SK-N-SH treated with all-trans-retinoic acid at 6 μM for 48 hours (cell line): ENCODE results near the gene PDE1C.

Experiments used
- ATAC-seq: fragments of 200-7000 bp; cut with Tn5 transposase; 3 replicates; pipeline ENCODE4 v1.9.1; 2020; ENCODE audit warnings: mild to moderate bottlenecking, moderate library complexity
- ARNTL ChIP-seq: fragments of 450-650 bp; formaldehyde crosslinking; IDR thresholded peaks from 2 replicates; pipeline ENCODE4 v1.5.0; 2020; ENCODE audit warnings: low read depth, mild to moderate bottlenecking, moderate library complexity, borderline replicate concordance
- BACH2 ChIP-seq: fragments of 250-450 bp; sonication (Bioruptor Pico); IDR thresholded peaks from 2 replicates; pipeline ENCODE4 v1.9.0; 2021; ENCODE audit warnings: mild to moderate bottlenecking, borderline replicate concordance
- CREB5 ChIP-seq: fragments of 250-450 bp; sonication (Bioruptor Pico); IDR thresholded peaks from 2 replicates; pipeline ENCODE4 v1.5.1; 2020; ENCODE audit warnings: low read depth, mild to moderate bottlenecking, moderate library complexity
- CSDC2 ChIP-seq: fragments of 250-450 bp; sonication (Bioruptor Pico); IDR thresholded peaks from 2 replicates; pipeline ENCODE4 v1.5.0; 2020; ENCODE audit warnings: mild to moderate bottlenecking, moderate library complexity
- ESRRG ChIP-seq: fragments of 250-450 bp; sonication (Bioruptor Pico); IDR thresholded peaks from 2 replicates; pipeline ENCODE4 v1.6.1; 2021; ENCODE audit warnings: mild to moderate bottlenecking
- GLIS3 ChIP-seq: fragments of 250-450 bp; sonication (Bioruptor Pico); IDR thresholded peaks from 2 replicates; pipeline ENCODE4 v1.5.0; 2020; ENCODE audit warnings: mild to moderate bottlenecking, moderate library complexity
- ISL1 ChIP-seq: fragments of 250-450 bp; sonication (Bioruptor Pico); IDR thresholded peaks from 2 replicates; pipeline ENCODE4 v2.1.2; 2022; ENCODE audit warnings: mild to moderate bottlenecking, moderate library complexity
- OSR1 ChIP-seq: fragments of 250-450 bp; sonication (Bioruptor Pico); IDR thresholded peaks from 2 replicates; pipeline ENCODE4 v1.8.0; 2022; ENCODE audit warnings: moderate library complexity, mild to moderate bottlenecking, inconsistent platforms
- PATZ1 ChIP-seq: fragments of 250-450 bp; sonication (Bioruptor Pico); IDR thresholded peaks from 2 replicates; pipeline ENCODE4 v1.8.0; 2020; ENCODE audit warnings: mild to moderate bottlenecking, moderate library complexity, borderline replicate concordance
- PPARA ChIP-seq: fragments of 250-450 bp; sonication (Bioruptor Pico); IDR thresholded peaks from 2 replicates; pipeline ENCODE4 v1.5.0; 2020; ENCODE audit warnings: mild to moderate bottlenecking, borderline replicate concordance
- RARB ChIP-seq: fragments of 250-450 bp; sonication (Bioruptor Pico); IDR thresholded peaks from 2 replicates; pipeline ENCODE4 v1.8.0; 2021; ENCODE audit warnings: mild to moderate bottlenecking, moderate library complexity
- SNAI2 ChIP-seq: fragments of 250-450 bp; sonication (Bioruptor Pico); IDR thresholded peaks from 2 replicates; pipeline ENCODE4 v1.5.0; 2020; ENCODE audit warnings: mild to moderate bottlenecking, moderate library complexity
- TCF4 ChIP-seq: fragments of 250-450 bp; sonication (Bioruptor Pico); IDR thresholded peaks from 2 replicates; pipeline ENCODE4 v1.8.0; 2021; ENCODE audit warnings: mild to moderate bottlenecking, moderate library complexity, borderline replicate concordance
- TOX ChIP-seq: fragments of 250-450 bp; sonication (Bioruptor Pico); IDR thresholded peaks from 2 replicates; pipeline ENCODE4 v1.8.0; 2021; ENCODE audit warnings: mild to moderate bottlenecking, moderate library complexity, borderline replicate concordance
- TSHZ2 ChIP-seq: fragments of 250-450 bp; sonication (Bioruptor Pico); IDR thresholded peaks from 2 replicates; pipeline ENCODE4 v1.5.0; 2020; ENCODE audit warnings: mild to moderate bottlenecking, moderate library complexity
- ZC3H10 ChIP-seq: fragments of 250-450 bp; sonication (Bioruptor Pico); IDR thresholded peaks from 2 replicates; pipeline ENCODE4 v1.5.1; 2021; ENCODE audit warnings: mild to moderate bottlenecking, moderate library complexity
- ZFP3 ChIP-seq: fragments of 250-450 bp; sonication (Bioruptor Pico); IDR thresholded peaks from 2 replicates; pipeline ENCODE4 v1.5.0; 2020; ENCODE audit warnings: mild to moderate bottlenecking, moderate library complexity
- ZFP30 ChIP-seq: fragments of 450-650 bp; formaldehyde crosslinking; IDR thresholded peaks from 2 replicates; pipeline ENCODE4 v1.5.0; 2022; ENCODE audit warnings: mild to moderate bottlenecking, moderate library complexity
- ZNF565 ChIP-seq: fragments of 450-650 bp; formaldehyde crosslinking; conservative IDR thresholded peaks from 2 replicates; pipeline ENCODE4 v1.5.0; 2020; ENCODE audit warnings: low read depth, mild to moderate bottlenecking, moderate library complexity
- ZNF70 ChIP-seq: fragments of 450-650 bp; formaldehyde crosslinking; IDR thresholded peaks from 2 replicates; pipeline ENCODE4 v1.5.0; 2020; ENCODE audit warnings: mild to moderate bottlenecking, moderate library complexity
- ZNF8 ChIP-seq: fragments of 450-650 bp; formaldehyde crosslinking; IDR thresholded peaks from 2 replicates; pipeline ENCODE4 v1.5.0; 2020; ENCODE audit warnings: mild to moderate bottlenecking, moderate library complexity
- TF ChIP-seq, protein P1 (sequence below): fragments of 250-450 bp; sonication (Bioruptor Pico); IDR thresholded peaks from 2 replicates; pipeline ENCODE4 v1.8.0; 2021; ENCODE audit warnings: low read depth, mild to moderate bottlenecking, moderate library complexity, borderline replicate concordance
- TF ChIP-seq, protein P2 (sequence below): fragments of 250-450 bp; sonication (Bioruptor Pico); IDR thresholded peaks from 2 replicates; pipeline ENCODE4 v1.5.1; 2021; ENCODE audit warnings: mild to moderate bottlenecking, moderate library complexity

The PDE1C gene

GRCh38 chr7:31748084-31748483, 322.1 kb downstream of the PDE1C start:
- ATAC-seq, result no peak
- TF ChIP-seq TCF4 (CRISPR knock-in tag) (no peak), ZC3H10 (CRISPR knock-in tag) (no peak), RARB (CRISPR knock-in tag) (no peak), OSR1 (CRISPR knock-in tag) (no peak), ARNTL (CRISPR knock-in tag) (no peak), ZNF70 (no peak), CSDC2 (CRISPR knock-in tag) (no peak), TSHZ2 (no peak), TOX (CRISPR knock-in tag) (no peak), ZNF565 (CRISPR knock-in tag) (no peak), ESRRG (no peak), ZFP3 (CRISPR knock-in tag) (no peak), BACH2 (CRISPR knock-in tag) (no peak), GLIS3 (no peak), ISL1 (CRISPR knock-in tag) (no peak), ZNF8 (CRISPR knock-in tag) (no peak), PATZ1 (CRISPR knock-in tag) (no peak), CREB5 (CRISPR knock-in tag) (no peak)
- TF ChIP-seq, protein P1, sequence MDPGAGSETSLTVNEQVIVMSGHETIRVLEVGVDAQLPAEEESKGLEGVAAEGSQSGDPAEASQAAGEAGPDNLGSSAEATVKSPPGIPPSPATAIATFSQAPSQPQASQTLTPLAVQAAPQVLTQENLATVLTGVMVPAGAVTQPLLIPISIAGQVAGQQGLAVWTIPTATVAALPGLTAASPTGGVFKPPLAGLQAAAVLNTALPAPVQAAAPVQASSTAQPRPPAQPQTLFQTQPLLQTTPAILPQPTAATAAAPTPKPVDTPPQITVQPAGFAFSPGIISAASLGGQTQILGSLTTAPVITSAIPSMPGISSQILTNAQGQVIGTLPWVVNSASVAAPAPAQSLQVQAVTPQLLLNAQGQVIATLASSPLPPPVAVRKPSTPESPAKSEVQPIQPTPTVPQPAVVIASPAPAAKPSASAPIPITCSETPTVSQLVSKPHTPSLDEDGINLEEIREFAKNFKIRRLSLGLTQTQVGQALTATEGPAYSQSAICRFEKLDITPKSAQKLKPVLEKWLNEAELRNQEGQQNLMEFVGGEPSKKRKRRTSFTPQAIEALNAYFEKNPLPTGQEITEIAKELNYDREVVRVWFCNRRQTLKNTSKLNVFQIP (CRISPR knock-in tag), result no peak

DNA sequence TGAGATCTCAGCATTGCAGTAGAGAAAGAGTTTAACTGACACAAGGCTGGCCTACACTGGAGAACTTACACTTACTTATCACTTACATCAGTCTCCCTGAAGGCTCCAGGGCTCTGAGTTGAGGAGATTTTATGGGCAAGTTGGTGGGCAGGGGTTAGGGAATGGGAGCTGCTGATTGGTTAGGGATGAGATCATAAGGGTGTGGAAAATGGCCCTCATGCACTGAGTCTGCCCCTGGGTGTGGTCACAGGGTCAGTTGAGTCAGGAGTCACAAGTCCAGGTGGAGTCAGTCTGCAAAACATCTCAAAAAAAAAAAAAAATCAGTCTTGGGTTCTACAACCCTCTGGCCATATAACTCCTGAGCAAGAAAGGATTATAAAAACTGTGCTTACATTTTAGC, 322.7 kb downstream of the PDE1C start:
- ATAC-seq, result no peak
- no peak for TF ChIP-seq CSDC2 (CRISPR knock-in tag)
- no peak for TF ChIP-seq ISL1 (CRISPR knock-in tag)
- TF ChIP-seq SNAI2 (CRISPR knock-in tag), result no peak
- no peak for TF ChIP-seq OSR1 (CRISPR knock-in tag)
- no peak for TF ChIP-seq RARB (CRISPR knock-in tag)
- no peak for TF ChIP-seq ZNF70
- TF ChIP-seq PATZ1 (CRISPR knock-in tag), result no peak
- no peak for TF ChIP-seq ZNF565 (CRISPR knock-in tag)
- TF ChIP-seq TSHZ2, result no peak
- TF ChIP-seq ZFP30 (CRISPR knock-in tag), result no peak
- no peak for TF ChIP-seq TCF4 (CRISPR knock-in tag)
- TF ChIP-seq, protein P2, sequence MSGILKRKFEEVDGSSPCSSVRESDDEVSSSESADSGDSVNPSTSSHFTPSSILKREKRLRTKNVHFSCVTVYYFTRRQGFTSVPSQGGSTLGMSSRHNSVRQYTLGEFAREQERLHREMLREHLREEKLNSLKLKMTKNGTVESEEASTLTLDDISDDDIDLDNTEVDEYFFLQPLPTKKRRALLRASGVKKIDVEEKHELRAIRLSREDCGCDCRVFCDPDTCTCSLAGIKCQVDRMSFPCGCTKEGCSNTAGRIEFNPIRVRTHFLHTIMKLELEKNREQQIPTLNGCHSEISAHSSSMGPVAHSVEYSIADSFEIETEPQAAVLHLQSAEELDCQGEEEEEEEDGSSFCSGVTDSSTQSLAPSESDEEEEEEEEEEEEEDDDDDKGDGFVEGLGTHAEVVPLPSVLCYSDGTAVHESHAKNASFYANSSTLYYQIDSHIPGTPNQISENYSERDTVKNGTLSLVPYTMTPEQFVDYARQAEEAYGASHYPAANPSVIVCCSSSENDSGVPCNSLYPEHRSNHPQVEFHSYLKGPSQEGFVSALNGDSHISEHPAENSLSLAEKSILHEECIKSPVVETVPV (CRISPR knock-in tag), result no peak
- TF ChIP-seq PPARA (CRISPR knock-in tag), result no peak
- no peak for TF ChIP-seq ESRRG
- TF ChIP-seq ZFP3 (CRISPR knock-in tag), result no peak
- TF ChIP-seq TOX (CRISPR knock-in tag), result no peak
- no peak for TF ChIP-seq GLIS3
- TF ChIP-seq CREB5 (CRISPR knock-in tag), result no peak
- TF ChIP-seq ZNF8 (CRISPR knock-in tag), result no peak
- no peak for TF ChIP-seq BACH2 (CRISPR knock-in tag)
